GM12878 (cell line): ENCODE results near the gene NLGN1.

Experiments
- ATF7 ChIP-seq: fragments of 450-650 bp; IDR thresholded peaks from 2 replicates; pipeline ENCODE4 v1.6.1; 2016; ENCODE audit warnings: low read depth, mild to moderate bottlenecking
- CTCF ChIP-seq, 3 experiments: IDR thresholded peaks in 2 of 3; conservative IDR thresholded peaks in 1 of 3; 2 replicates each; pipeline ENCODE4 v1.5.1; 2011; ENCODE audit warnings: low read depth in 3 of 3, low read length in 3 of 3, mild to moderate bottlenecking in 3 of 3, control low read depth in 2 of 3, moderate library complexity in 2 of 3, inconsistent platforms in 1 of 3, mixed read lengths in 1 of 3; ENCODE audit not compliant: control insufficient read depth in 2 of 3, insufficient read depth in 1 of 3; ENCODE audit errors: extremely low read depth in 1 of 3

GRCh38 chr3:174098746-174099145, 701.2 kb downstream of the NLGN1 start:
- TF ChIP-seq ATF7 (no peak), CTCF (IDR thresholded peaks at IDR 0.05 in 2 of 3, conservative IDR thresholded peaks at IDR 0.05 in 1 of 3; ENCODE audit: control insufficient read depth in 2 of 3, extremely low read depth in 1 of 3, insufficient read depth in 1 of 3, low read depth in 3 of 3, low read length in 3 of 3) (no peak)
